Gastroesophageal sphincter (tissue), 3 donors: Measurements from ENCODE around the gene ACADM.

Experiments
- EP300 ChIP-seq: sonication (generic); formaldehyde crosslinking; IDR thresholded peaks from one replicate; pipeline ENCODE4 v1.6.1; 2017; ENCODE audit warnings: antibody characterized with exemption, mild to moderate bottlenecking
- POLR2A ChIP-seq, 2 donors: fragments of 450-650 bp; IDR thresholded peaks; one replicate each; pipeline ENCODE4 v1.6.1; 2017; ENCODE audit warnings: antibody characterized with exemption in 2 of 2, mild to moderate bottlenecking in 2 of 2, moderate library complexity in 1 of 2
- POLR2AphosphoS5 ChIP-seq: sonication (generic); formaldehyde crosslinking; IDR thresholded peaks from one replicate; pipeline ENCODE4 v1.6.1; 2017; ENCODE audit warnings: antibody characterized with exemption
- TF ChIP-seq, protein P1 (sequence below), 4 experiments: fragments of 200-600 bp in 2 of 4; fragments of 450-650 bp in 2 of 4; sonication (generic) in 1 of 4; IDR thresholded peaks; one replicate each; pipeline ENCODE4 v1.5.1; 2017 to 2019; ENCODE audit warnings: antibody characterized with exemption in 4 of 4, mild to moderate bottlenecking in 2 of 4, moderate library complexity in 2 of 4

DNA sequence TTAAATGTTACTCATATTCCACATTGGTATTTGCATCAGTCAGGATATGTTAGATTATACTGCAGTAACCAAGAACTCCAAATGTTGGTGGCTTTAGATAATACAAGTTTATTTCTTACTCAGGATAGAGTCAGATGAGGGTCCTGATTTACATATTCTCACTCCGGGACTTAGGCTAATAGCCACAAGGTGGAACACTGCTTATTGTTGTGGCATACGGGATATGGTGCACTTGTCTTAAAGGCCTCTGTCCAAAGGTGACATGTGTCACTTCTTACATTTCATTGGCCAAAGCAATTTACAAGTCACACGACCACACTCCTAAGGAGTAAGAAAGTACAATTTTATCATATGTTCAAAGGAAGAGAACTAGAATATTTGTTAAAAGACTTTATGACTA lies 28.5 kb upstream of the ACADM start:
- TF ChIP-seq, protein P1, sequence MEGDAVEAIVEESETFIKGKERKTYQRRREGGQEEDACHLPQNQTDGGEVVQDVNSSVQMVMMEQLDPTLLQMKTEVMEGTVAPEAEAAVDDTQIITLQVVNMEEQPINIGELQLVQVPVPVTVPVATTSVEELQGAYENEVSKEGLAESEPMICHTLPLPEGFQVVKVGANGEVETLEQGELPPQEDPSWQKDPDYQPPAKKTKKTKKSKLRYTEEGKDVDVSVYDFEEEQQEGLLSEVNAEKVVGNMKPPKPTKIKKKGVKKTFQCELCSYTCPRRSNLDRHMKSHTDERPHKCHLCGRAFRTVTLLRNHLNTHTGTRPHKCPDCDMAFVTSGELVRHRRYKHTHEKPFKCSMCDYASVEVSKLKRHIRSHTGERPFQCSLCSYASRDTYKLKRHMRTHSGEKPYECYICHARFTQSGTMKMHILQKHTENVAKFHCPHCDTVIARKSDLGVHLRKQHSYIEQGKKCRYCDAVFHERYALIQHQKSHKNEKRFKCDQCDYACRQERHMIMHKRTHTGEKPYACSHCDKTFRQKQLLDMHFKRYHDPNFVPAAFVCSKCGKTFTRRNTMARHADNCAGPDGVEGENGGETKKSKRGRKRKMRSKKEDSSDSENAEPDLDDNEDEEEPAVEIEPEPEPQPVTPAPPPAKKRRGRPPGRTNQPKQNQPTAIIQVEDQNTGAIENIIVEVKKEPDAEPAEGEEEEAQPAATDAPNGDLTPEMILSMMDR (IDR thresholded peaks at IDR 0.05): no peak
- TF ChIP-seq POLR2A (IDR thresholded peaks at IDR 0.05): no peak
- no peak for TF ChIP-seq EP300
- no peak for TF ChIP-seq POLR2AphosphoS5
